ENCODE measurements around the gene CHRNA10. TPM values are rescaled to one million over a fixed set of nuclear protein-coding genes. Genes with fewer than 3 reads are reported as not detected.
"Not testable (repeated sequence)": the region's sequence is repeated elsewhere in the genome, so short reads cannot be mapped to it uniquely, and the experiment has no call there.

The CHRNA10 gene
- total RNA-seq, 1 donor from 2014 or later = 0.26 TPM

GRCh38 chr11:3645552-3645951, 25.6 kb downstream of the CHRNA10 start:
- H3K4me3 ChIP-seq (ENCODE audit: low read depth, low read length) = no peak overlapping the region
- no peaks in the 10 kb centered on the region for H3K36me3 ChIP-seq (ENCODE audit: control insufficient read depth, insufficient read depth, low read length)
- TF ChIP-seq CTCF (IDR thresholded peaks at IDR 0.05; ENCODE audit: insufficient read depth, low read length, severe bottlenecking) = no peak
- H3K27me3 ChIP-seq (ENCODE audit: control insufficient read depth, insufficient read depth, low read length) = peaks cover 7% of the 10 kb centered on the region
- FAIRE-seq (peak; percentile 28), DNase-seq (ENCODE audit: low read depth) (no peak)

- no peak for DNase-seq (ENCODE audit: low read depth)
- Histone ChIP-seq H3K4me3 (ENCODE audit: low read depth, low read length) (no peak within 1 kb of the TSS), H3K36me3 (ENCODE audit: control insufficient read depth, insufficient read depth, low read length) (no peaks in the 10 kb centered on the region), H3K27me3 (ENCODE audit: control insufficient read depth, insufficient read depth, low read length) (peaks cover 7% of the 10 kb centered on the region)
- FAIRE-seq = no peak
- TF ChIP-seq CTCF (IDR thresholded peaks at IDR 0.05; ENCODE audit: insufficient read depth, low read length, severe bottlenecking) = no peak
Observed at GRCh38 chr11:3644817-3645235, 26.4 kb downstream of the CHRNA10 start, which contains the start of gene ART1. Gene ART1 (plus strand): TSS chr11:3645128. CDS start chr11:3659214, 14,086 bp downstream.

GRCh38 chr11:3643102-3643546, 28.1 kb downstream of the CHRNA10 start:
- not testable (repeated sequence) for H3K27me3 ChIP-seq (ENCODE audit: control insufficient read depth, insufficient read depth, low read length); H3K4me3 ChIP-seq (ENCODE audit: low read depth, low read length); DNase-seq (ENCODE audit: low read depth); FAIRE-seq; H3K36me3 ChIP-seq (ENCODE audit: control insufficient read depth, insufficient read depth, low read length)

- no peak for TF ChIP-seq CTCF (IDR thresholded peaks at IDR 0.05; ENCODE audit: insufficient read depth, low read length, severe bottlenecking)
- DNase-seq (ENCODE audit: low read depth) = peak; percentile 53
- FAIRE-seq = no peak
- H3K27me3 ChIP-seq (ENCODE audit: control insufficient read depth, insufficient read depth, low read length) = peaks cover 4% of the 10 kb centered on the region
- H3K36me3 ChIP-seq (ENCODE audit: control insufficient read depth, insufficient read depth, low read length) = no peaks in the 10 kb centered on the region
- H3K4me3 ChIP-seq (ENCODE audit: low read depth, low read length) = peak overlapping the region; percentile 40
Observed at GRCh38 chr11:3642071-3642951, 28.9 kb downstream of the CHRNA10 start.

- Histone ChIP-seq H3K36me3 (ENCODE audit: control insufficient read depth, insufficient read depth, low read length) (no peaks in the 10 kb centered on the region), H3K27me3 (ENCODE audit: control insufficient read depth, insufficient read depth, low read length) (peaks cover 4% of the 10 kb centered on the region), H3K4me3 (ENCODE audit: low read depth, low read length) (peak within 1 kb of the TSS; percentile 40)
- DNase-seq (ENCODE audit: low read depth) = no peak
- no peak for FAIRE-seq
- no peak for TF ChIP-seq CTCF (IDR thresholded peaks at IDR 0.05; ENCODE audit: insufficient read depth, low read length, severe bottlenecking)
Observed at GRCh38 chr11:3641701-3642070, 29.5 kb downstream of the CHRNA10 start, which contains the start of gene ART5. Gene ART5 (minus strand): TSS chr11:3641992. CDS start chr11:3641862, 130 bp downstream.

GRCh38 chr11:3641191-3641590, 30.0 kb downstream of the CHRNA10 start:
- Histone ChIP-seq H3K27me3 (ENCODE audit: control insufficient read depth, insufficient read depth, low read length) (peaks cover 4% of the 10 kb centered on the region), H3K36me3 (ENCODE audit: control insufficient read depth, insufficient read depth, low read length) (no peaks in the 10 kb centered on the region), H3K4me3 (ENCODE audit: low read depth, low read length) (no peak overlapping the region)
- FAIRE-seq (no peak), DNase-seq (ENCODE audit: low read depth) (no peak)
- TF ChIP-seq CTCF (IDR thresholded peaks at IDR 0.05; ENCODE audit: insufficient read depth, low read length, severe bottlenecking) = no peak

Measured in bronchial epithelial cell (primary cell).